GM12874 (cell line): Measurements from ENCODE around the gene MTCL1.

Experiments
- CTCF ChIP-seq: IDR thresholded peaks from 2 replicates; pipeline ENCODE4 v1.5.1; 2011; ENCODE audit warnings: low read depth, mild to moderate bottlenecking, control low read depth, low read length, moderate library complexity; ENCODE audit not compliant: insufficient read depth

The MTCL1 gene

GRCh38 chr18:8750954-8751415, 45.6 kb downstream of the MTCL1 start:
- TF ChIP-seq CTCF = no peak

GRCh38 chr18:8751692-8752091, 46.3 kb downstream of the MTCL1 start:
- TF ChIP-seq CTCF = no peak

GRCh38 chr18:8752329-8752728, 47.0 kb downstream of the MTCL1 start:
- TF ChIP-seq CTCF = no peak

- no peak for TF ChIP-seq CTCF
These were observed 49.9 kb downstream of the MTCL1 start for GRCh38 chr18:8754995-8755960.

- no peak for TF ChIP-seq CTCF
These were observed 51.2 kb downstream of the MTCL1 start for GRCh38 chr18:8756571-8756970.

GRCh38 chr18:8757396-8757997, 52.1 kb downstream of the MTCL1 start:
- TF ChIP-seq CTCF = no peak

GRCh38 chr18:8758466-8758865, 53.1 kb downstream of the MTCL1 start:
- TF ChIP-seq CTCF = no peak
